SJSA1 (cell line): ENCODE measurements around the gene HDAC4. TPM values are rescaled to one million over a fixed set of nuclear protein-coding genes. Genes with fewer than 3 reads are reported as not detected.
A peak's percentile ranks its signal among the peaks of the same experiment; 100 is the strongest.

Experiments used
- DNase-seq, 2 experiments: peaks; one replicate each; pipeline ENCODE4 v3.0.0-alpha.2; 2015 to 2020; ENCODE audit warnings: low spot score in 2 of 2, low read depth in 1 of 2
- H3K27ac ChIP-seq: fragments of 250-450 bp; sonication (Bioruptor Pico); 2 replicates; pipeline ENCODE4 v1.5.1; 2020; ENCODE audit warnings: mild to moderate bottlenecking, moderate library complexity
- H3K27me3 ChIP-seq: fragments of 250-450 bp; sonication (Bioruptor Pico); replicated peaks from 2 replicates; pipeline ENCODE4 v1.5.1; 2020; ENCODE audit warnings: mild to moderate bottlenecking, moderate library complexity
- H3K36me3 ChIP-seq: fragments of 250-450 bp; sonication (Bioruptor Pico); 2 replicates; pipeline ENCODE4 v1.5.1; 2020; ENCODE audit warnings: mild to moderate bottlenecking
- H3K4me1 ChIP-seq: fragments of 250-450 bp; sonication (Bioruptor Pico); replicated peaks from 2 replicates; pipeline ENCODE4 v1.6.1; 2021; ENCODE audit warnings: mild to moderate bottlenecking
- H3K4me3 ChIP-seq: fragments of 250-450 bp; sonication (Bioruptor Pico); 2 replicates; pipeline ENCODE4 v1.5.1; 2020; ENCODE audit warnings: mild to moderate bottlenecking
- H3K9me3 ChIP-seq: fragments of 250-450 bp; sonication (Bioruptor Pico); replicated peaks from 2 replicates; pipeline ENCODE4 v1.5.1; 2020; ENCODE audit warnings: mild to moderate bottlenecking
- total RNA-seq: library from RNA; depleted of rRNA; stranded (reverse); fragments of >200 nt; shearing (Covaris generic); gene quantifications from 2 replicates; pipeline ENCODE4 v1.2.3, GENCODE V29; 2014

HDAC4 gene
- total RNA-seq, 1 experiment from 2014 or later: 13.2 TPM

- Histone ChIP-seq H3K27me3 (no peaks in the 10 kb centered on the region; the same call in 1 of the 2 replicates), H3K4me3 (no peak overlapping the region), H3K36me3 (no peaks in the 10 kb centered on the region), H3K27ac (no peak overlapping the region), H3K4me1 (peaks cover 5% of the 10 kb centered on the region; the same call in 1 of the 2 replicates), H3K9me3 (no peaks in the 10 kb centered on the region; the same call in 1 of the 2 replicates)
- DNase-seq: peak in 1 of 2 experiments; percentile 22
Observed at GRCh38 chr2:239412905-239413603, 12.2 kb upstream of the HDAC4 start.

- Histone ChIP-seq H3K9me3 (no peaks in the 10 kb centered on the region; the same call in 1 of the 2 replicates), H3K27ac (no peak overlapping the region), H3K4me1 (peaks cover 6% of the 10 kb centered on the region; the same call in 1 of the 2 replicates), H3K36me3 (no peaks in the 10 kb centered on the region), H3K4me3 (no peak overlapping the region), H3K27me3 (no peaks in the 10 kb centered on the region; the same call in 1 of the 2 replicates)
- DNase-seq: peak in 1 of 2 experiments; percentile 23
Observed at GRCh38 chr2:239411549-239412319, 10.9 kb upstream of the HDAC4 start.

GRCh38 chr2:239411117-239411516, 10.3 kb upstream of the HDAC4 start:
- H3K36me3 ChIP-seq: no peaks in the 10 kb centered on the region
- no peak overlapping the region for H3K27ac ChIP-seq
- peak in 1 of 2 experiments; percentile 25 for DNase-seq
- H3K9me3 ChIP-seq: no peaks in the 10 kb centered on the region; the same call in 1 of the 2 replicates
- H3K4me3 ChIP-seq: no peak overlapping the region
- peaks cover 6% of the 10 kb centered on the region; the same call in 1 of the 2 replicates for H3K4me1 ChIP-seq
- H3K27me3 ChIP-seq: no peaks in the 10 kb centered on the region; the same call in 1 of the 2 replicates

GRCh38 chr2:239409976-239410375, 9.2 kb upstream of the HDAC4 start:
- Histone ChIP-seq H3K27ac (no peak overlapping the region), H3K4me1 (peaks cover 6% of the 10 kb centered on the region; the same call in 1 of the 2 replicates), H3K27me3 (no peaks in the 10 kb centered on the region; the same call in 1 of the 2 replicates), H3K9me3 (no peaks in the 10 kb centered on the region), H3K36me3 (no peaks in the 10 kb centered on the region), H3K4me3 (no peak overlapping the region)
- DNase-seq: peak in 1 of 2 experiments; percentile 17

GRCh38 chr2:239407112-239407511, 6.3 kb upstream of the HDAC4 start:
- peaks cover 9% of the 10 kb centered on the region for H3K4me1 ChIP-seq
- H3K9me3 ChIP-seq: no peaks in the 10 kb centered on the region
- H3K27ac ChIP-seq: no peak overlapping the region
- H3K4me3 ChIP-seq: no peak overlapping the region
- no peak for DNase-seq
- no peaks in the 10 kb centered on the region for H3K27me3 ChIP-seq
- no peaks in the 10 kb centered on the region; the same call in 1 of the 2 replicates for H3K36me3 ChIP-seq

- DNase-seq: no peak
Observed at GRCh38 chr2:239406316-239406995, 5.6 kb upstream of the HDAC4 start.

GRCh38 chr2:239405071-239405470, 4.3 kb upstream of the HDAC4 start:
- no peak overlapping the region for H3K4me3 ChIP-seq
- peaks cover 15% of the 10 kb centered on the region for H3K4me1 ChIP-seq
- DNase-seq: no peak
- peaks cover 7% of the 10 kb centered on the region; the same call in 1 of the 2 replicates for H3K36me3 ChIP-seq
- H3K9me3 ChIP-seq: no peaks in the 10 kb centered on the region
- no peak overlapping the region for H3K27ac ChIP-seq
- no peaks in the 10 kb centered on the region for H3K27me3 ChIP-seq

More at GRCh38 chr2:239406316-239406995, 5.6 kb upstream of the HDAC4 start:
- Histone ChIP-seq H3K27ac (no peak overlapping the region), H3K36me3 (peaks cover 5% of the 10 kb centered on the region; the same call in 1 of the 2 replicates), H3K4me1 (peaks cover 15% of the 10 kb centered on the region), H3K27me3 (no peaks in the 10 kb centered on the region), H3K4me3 (no peak overlapping the region), H3K9me3 (no peaks in the 10 kb centered on the region)

GRCh38 chr2:239402666-239403065, 1.8 kb upstream of the HDAC4 start:
- Histone ChIP-seq H3K4me1 (peaks cover 15% of the 10 kb centered on the region), H3K36me3 (peaks cover 7% of the 10 kb centered on the region; the same call in 1 of the 2 replicates), H3K4me3 (no peak overlapping the region), H3K27me3 (no peaks in the 10 kb centered on the region), H3K27ac (no peak overlapping the region; the same call in 1 of the 2 replicates), H3K9me3 (no peaks in the 10 kb centered on the region)
- no peak for DNase-seq

- peaks cover 7% of the 10 kb centered on the region; the same call in 1 of the 2 replicates for H3K36me3 ChIP-seq
- DNase-seq: peak in 1 of 2 experiments; percentile 87
- H3K9me3 ChIP-seq: no peaks in the 10 kb centered on the region
- peak overlapping the region; percentile 87 for H3K4me3 ChIP-seq
- peak overlapping the region; percentile 100 for H3K27ac ChIP-seq
- no peaks in the 10 kb centered on the region for H3K27me3 ChIP-seq
- H3K4me1 ChIP-seq: peaks cover 15% of the 10 kb centered on the region
Observed at GRCh38 chr2:239401881-239402233, 1.0 kb upstream of the HDAC4 start.

GRCh38 chr2:239401067-239401880, 454 bp upstream of the HDAC4 start:
- peak overlapping the region; percentile 100 for H3K27ac ChIP-seq
- no peaks in the 10 kb centered on the region for H3K9me3 ChIP-seq
- DNase-seq: peak; percentile 99 to 100
- H3K27me3 ChIP-seq: no peaks in the 10 kb centered on the region
- peaks cover 7% of the 10 kb centered on the region; the same call in 1 of the 2 replicates for H3K36me3 ChIP-seq
- peak overlapping the region; percentile 87 for H3K4me3 ChIP-seq
- H3K4me1 ChIP-seq: peaks cover 15% of the 10 kb centered on the region

- Histone ChIP-seq H3K27me3 (no peaks in the 10 kb centered on the region), H3K36me3 (peaks cover 7% of the 10 kb centered on the region; the same call in 1 of the 2 replicates), H3K4me3 (peak overlapping the region; percentile 87), H3K4me1 (peaks cover 15% of the 10 kb centered on the region), H3K9me3 (no peaks in the 10 kb centered on the region), H3K27ac (no peak overlapping the region)
- DNase-seq: no peak
Observed at GRCh38 chr2:239399921-239400595, 762 bp downstream of the HDAC4 start.

GRCh38 chr2:239399433-239399920, 1.3 kb downstream of the HDAC4 start:
- Histone ChIP-seq H3K9me3 (no peaks in the 10 kb centered on the region), H3K4me1 (peaks cover 15% of the 10 kb centered on the region), H3K27me3 (no peaks in the 10 kb centered on the region), H3K27ac (no peak overlapping the region), H3K36me3 (peaks cover 7% of the 10 kb centered on the region; the same call in 1 of the 2 replicates), H3K4me3 (peak overlapping the region; percentile 87)
- DNase-seq: peak in 1 of 2 experiments; percentile 23
